CD4-positive, alpha-beta T cell treated with Interleukin-15 for 4 hours (primary cell): Measurements from ENCODE around the gene SPAG16.

ENCODE experiments used
- DNase-seq: peaks from one replicate; pipeline ENCODE4 v3.0.0-alpha.2; 2020; ENCODE audit warnings: low spot score

The SPAG16 gene

DNA sequence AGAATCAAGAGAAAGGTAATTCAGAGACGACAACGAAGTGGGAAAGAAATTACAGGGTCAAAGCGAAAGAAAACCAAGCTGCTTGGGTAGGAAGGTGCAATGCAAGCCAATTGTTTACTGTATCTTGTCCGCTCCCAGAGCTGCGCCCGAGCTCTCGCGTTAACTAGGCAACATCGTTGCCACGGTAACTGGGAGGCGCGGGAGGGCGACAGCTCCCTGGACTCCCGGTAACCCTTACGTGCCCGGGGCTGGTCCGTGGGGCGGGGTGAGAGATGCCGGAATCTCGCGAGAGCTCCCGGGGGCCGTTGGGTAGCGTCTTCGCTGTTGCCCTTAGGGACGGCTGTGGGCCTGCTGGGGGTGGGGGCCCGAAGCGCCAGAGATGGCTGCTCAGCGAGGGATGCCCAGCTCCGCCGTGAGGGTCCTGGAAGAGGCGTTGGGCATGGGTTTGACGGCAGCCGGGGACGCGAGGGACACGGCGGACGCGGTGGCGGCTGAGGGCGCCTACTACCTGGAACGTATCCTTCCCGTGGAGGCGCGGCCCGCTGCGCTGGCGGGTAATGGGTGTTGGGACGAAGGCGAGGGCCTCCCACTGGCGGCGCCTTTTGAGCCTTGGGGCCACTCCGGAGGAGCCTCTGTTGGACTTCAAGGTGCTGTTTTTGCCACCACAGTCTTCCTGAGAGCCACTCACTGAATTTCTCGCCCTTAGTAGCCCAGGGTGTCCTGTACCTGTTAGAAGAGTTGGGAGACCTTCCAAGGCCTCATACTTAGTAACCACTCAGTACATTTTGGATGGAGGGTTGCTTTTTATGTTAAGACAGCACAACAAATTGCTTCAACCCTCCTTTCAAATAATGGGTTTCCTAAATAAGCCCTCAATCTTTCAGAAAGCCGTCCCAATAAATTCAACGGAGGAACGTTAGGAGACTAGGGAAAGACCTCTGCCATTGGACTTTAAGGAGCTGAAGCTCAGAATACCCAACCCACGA, at the start of gene SPAG16:
SPAG16 (plus strand) TSS at position 360 of the 986 bp plus-strand sequence.
- DNase-seq: peak; percentile 96

DNA sequence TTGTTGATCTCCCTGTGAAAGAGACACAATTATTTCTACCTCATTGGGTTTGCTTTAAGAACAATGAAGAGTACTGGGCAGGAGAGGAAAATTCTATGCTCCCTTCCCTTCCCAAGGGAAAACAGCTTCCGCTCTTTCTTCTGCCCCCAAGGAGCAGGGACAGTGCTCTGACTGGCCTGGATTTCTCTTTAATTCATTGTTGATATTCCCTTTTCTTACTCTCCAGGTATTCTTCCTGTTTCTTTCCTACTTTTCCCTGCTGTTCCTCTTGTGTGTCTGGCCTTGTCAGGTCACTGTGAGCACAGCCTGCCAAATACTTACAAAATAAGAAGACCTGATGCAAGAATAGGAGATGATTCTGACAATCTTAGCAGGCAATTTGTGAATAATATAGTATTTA, 49.6 kb upstream of the SPAG16 start:
- no peak for DNase-seq

DNA sequence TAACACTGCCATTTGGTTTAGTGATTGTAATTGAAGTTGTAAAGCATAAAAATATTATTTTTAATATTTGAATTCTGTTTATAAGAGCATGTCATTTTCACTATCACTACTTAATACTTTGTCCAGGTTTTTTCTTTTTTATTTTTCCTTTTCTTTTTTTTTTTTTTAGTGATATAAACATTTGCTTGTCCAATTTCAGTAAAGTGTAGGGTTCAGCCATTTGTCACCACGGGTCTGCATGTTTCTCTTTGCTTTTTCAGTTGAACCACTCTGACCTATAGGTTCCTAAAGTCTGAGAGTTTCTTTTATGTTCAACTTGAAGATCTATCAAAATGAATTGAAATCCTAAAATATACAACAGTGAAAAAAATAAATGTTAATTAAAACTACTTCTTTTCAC, 48.5 kb upstream of the SPAG16 start:
- DNase-seq: no peak

DNA sequence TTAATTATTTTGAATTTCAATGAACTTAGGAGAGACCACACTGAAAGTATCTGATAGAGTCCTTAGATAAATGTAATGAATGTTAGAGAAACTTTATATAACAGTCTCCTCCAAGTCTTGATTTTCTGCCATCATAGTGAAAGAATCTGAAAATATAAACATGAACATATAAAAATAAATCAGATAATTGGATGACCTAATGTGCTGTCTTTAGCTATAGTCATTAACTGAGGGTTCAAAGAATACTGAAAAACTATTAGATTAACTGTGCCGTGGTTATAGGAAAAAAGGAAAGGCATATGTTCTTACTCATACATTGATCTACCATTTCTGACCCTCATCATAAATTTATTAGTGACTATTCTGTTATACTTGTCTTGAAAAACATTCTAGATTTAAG, 47.0 kb upstream of the SPAG16 start:
- no peak for DNase-seq

DNA sequence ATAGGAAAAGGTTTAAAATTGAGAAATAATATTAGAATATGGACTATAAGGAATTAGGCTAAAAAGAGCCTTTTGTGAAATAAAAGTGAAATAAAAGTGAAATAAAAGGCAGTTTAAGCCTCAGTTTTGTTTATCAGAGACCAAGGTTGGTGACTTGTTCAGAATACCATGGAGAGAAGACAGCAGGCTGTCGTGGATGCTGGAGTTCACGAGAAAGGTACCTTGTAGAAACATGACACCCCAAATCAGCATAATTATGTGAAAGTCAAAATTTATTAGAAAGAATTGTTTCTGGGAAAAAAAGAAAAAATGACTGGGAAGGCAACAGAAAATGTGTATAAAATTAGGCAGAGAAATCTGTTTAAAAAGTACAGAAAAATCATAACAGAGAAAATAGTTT, 46.5 kb upstream of the SPAG16 start:
- DNase-seq: no peak

DNA sequence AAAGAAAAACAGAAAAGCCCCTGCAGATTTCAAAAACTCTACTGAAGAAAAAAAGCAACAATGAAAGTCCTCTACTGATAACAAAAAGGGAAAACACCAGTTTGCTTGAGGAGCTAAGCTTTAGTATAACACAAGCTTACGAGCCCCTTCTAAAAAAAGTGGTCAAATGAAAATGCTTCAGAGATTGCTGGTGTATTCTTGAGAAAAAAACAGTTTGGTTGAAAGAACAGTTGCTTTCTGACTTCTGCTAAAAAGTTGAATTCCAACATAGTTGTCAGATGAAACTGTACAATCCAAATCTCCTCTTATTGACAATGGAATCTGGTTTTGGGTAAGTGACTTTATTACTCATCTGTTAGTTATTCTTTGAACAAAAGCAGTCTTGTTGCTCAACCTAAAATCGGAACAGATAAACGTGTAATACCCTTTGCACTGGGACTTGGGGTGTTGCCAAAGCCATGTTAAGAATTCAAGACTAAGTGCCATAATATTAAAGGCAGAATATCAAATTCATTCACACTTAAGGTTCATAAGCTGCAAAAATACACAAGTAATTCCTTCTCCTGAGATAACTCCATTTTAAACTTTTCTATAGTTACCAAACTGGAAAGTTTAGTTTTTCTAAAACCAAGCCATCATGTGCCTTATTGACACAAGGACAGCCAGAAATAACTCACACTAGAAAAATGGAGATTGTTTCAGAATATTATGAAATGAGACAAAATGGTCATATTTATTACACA, 45.3 kb upstream of the SPAG16 start:
- no peak for DNase-seq

DNA sequence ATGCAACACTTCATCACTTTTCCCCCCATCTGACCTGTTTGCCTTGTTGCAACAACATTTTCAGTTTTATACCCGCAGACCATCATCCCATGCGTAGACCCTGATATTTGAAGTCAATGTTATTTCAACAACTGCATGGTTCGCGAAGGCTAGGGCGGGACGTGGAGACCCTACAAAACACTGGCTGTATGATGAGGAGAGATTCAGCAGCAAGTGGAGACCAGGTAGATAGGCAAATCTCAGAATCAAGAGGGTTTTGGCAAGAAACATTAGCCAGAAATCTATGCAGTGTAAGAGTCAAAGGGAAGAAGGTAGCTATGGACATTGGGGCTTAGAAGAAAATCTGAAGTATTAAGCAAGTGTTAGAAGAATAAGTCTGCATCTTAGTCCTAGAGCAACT, 42.4 kb upstream of the SPAG16 start:
- no peak for DNase-seq

DNA sequence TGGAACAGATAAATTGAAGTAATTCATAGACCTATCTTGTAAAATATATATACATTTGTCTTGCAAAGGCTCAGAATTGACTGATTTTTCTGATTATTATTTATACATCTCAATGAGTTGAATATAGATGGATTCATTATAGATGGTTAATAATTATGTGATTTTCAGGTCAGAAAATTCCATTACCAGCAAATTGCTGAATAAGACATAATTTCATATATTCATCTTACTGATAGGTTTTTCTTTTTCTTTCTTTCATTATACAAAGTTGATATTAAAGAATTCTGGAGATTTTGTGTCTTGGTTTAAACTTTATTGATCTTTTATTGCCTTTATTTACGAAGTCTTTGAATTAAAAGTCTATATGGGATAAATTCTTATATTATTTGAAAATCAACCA, 41.6 kb upstream of the SPAG16 start:
- DNase-seq: no peak

DNA sequence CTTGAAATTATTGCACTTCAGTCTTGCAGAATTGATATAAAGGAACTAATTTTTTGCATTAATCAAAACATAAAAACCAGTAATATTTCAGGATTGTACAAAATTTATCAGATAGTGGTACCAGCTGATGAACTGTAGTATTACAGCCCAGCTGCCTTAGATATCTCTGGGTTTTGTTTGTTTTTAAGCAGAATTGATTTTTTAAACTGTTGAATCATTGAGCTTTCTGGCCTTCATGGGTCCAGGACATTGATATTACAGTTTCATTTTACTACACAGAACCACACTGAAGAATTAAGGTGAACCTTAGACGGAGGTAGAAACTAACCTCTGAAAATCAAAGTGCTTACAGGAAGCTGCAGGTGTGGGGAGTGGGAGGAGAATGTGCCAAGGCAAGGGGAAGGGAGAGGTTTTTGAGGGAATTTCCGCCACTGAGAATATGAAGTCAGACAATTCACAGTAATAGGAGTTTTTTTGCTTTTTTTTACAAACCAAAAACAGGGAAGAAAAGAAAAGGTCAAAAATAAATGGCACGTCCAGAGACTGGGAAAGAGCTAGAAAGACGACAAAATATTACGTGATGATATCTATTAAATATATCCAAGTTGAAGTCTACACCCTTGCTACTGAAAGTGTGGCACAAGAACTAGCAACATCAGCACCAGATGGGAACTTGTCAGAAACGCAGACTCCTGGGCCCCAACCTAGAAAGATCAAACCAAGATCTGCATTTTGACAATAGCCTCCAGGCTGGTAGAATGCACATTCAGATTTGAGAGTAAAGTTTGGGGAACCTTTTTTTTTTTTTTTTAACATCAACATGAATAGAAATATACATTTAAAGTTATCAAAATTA, 40.8 kb upstream of the SPAG16 start:
- DNase-seq: no peak

DNA sequence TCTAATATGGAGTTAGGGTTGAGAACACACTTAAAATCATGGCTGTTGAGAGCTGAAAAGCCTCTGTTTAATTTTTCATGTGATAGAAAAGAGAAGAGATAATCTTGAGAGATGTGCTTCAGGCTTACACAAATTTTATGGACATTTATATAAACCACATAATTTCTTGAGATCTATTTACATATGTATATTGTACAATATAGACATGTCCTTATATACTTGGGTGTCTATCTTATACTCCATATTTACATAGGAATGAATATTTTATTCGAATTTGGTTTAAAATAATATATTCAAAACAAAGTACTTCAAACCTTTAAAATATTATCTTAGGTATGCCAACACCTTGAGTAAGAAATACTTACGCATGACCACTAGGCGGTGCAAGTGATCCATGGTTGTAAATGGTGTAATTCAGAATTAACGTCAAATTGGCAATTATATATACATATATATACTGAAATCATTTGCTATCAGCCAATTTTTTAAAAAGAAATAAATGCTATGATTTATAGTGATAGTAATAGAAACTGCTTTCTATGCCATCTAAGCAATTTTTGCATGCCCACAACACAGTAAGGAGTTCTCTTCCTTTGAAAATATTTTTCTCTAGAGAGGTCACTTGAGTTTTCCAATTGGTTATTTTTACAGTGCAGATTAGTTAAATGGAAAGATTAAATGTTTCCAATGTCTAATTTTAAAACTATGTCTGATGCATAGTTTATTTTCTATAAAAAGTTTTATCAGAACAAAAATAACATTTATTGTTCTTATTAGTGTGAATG, 37.6 kb upstream of the SPAG16 start:
- peak; percentile 57 for DNase-seq

DNA sequence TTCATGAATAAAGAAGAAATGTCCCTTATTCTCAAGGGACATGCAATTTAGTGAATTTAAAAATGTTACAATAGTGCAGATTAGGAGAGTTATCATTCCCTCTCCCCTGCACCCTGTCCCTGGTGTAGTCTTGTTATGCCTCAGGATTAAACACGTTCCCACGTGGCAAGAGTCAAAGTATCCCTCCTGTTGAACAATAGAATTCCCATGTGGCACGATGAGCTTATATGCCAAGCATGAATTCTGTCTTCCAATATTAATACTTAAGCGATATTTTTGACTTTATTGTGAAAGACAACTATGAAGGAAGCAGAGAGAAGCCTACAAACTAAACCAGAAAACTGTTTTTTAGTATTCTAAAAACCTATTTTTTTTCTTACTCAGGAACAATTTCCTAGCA, 36.7 kb upstream of the SPAG16 start:
- DNase-seq: no peak

DNA sequence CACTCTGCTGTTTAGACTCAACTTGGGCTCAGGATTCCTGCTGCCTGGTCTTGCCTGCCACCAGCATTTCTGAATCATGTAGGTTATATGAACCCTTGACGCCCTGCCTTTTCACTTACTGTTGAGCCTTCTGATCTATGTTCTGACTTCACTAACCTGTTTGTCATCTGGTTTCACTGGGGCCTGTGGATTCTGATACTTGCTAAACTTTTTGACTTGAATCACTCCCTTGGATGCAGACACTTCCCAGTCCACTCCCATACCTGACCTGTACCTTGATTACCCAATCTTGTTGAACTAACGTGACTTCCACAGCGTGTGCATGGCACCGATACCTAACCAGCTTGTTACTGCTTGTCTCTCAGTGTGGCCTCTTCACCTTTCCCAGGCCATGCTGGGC, 35.6 kb upstream of the SPAG16 start:
- no peak for DNase-seq

DNA sequence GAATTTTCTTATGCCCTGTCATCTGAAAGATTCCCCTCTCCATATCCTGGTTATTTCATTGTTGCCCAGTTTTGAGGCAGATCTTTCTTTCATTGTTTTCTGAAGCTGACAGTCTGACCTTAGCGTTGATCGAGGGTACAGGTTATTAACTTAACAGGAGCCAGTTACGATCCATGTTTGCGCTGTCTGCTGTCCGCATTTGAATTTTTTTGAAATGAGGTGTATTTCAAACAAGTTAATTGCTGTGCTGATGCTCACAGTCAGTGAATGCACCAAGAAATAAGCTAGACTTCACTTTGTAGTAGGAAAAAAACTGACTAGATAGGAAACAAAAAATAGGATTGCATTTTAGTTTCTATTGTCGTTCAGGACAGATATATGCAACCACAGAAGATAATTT, 34.8 kb upstream of the SPAG16 start:
- no peak for DNase-seq

DNA sequence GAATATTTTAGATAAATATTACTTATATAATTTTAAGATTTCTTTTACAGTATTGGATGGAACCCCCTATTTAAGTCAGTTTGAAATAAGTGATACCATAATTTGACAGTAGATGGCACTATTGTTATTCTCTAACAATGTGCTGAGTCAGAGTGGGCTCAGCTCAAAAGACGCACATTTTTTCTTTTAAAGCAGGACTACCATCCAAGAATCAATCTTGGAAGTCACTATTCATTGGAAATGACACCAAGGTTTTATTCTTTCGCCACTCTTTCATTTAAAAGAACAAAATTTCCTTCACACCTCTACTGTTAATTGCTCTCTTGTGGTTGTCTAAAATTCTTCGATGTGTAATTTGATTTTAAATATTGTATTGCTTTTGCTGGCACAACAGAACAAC, 32.6 kb upstream of the SPAG16 start:
- peak; percentile 51 for DNase-seq

DNA sequence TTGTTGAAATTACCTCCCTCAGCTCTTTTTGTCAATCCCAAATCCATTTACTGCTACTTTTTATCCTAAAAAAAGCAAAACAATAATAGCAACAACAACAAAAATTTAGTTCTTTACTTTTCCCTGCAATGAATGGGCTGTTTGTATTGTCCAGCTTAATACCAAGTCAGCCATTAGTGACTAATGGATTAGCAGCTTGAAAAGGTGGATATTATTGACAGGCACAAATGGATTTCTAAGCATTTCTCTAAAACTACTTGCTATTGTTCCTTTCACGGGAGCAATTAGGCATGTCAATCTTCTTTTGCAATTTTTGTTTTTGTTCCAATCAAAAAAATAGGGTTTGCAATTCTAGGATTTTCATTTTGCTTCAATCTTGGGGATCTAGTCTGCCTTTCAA, 32.1 kb upstream of the SPAG16 start:
- no peak for DNase-seq

DNA sequence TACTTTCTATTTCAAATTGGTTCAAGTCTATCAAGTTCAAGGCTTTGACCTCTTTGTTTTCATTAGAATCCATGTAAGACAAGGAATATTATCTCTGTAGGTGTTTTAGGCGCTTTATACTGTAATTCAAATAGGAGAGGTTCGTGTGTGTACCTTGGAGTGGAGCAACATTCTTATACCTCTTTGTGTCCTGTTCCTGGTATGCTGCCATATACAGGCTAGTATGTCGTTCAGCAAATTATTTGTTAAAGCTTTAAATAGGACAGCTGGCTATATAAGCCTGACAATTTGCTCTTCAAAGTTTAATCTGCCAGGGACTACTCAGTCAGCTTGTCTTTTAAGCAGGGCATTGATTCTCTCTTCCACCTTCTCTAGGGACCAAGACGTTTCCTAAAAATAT, 31.1 kb upstream of the SPAG16 start:
- DNase-seq: no peak

DNA sequence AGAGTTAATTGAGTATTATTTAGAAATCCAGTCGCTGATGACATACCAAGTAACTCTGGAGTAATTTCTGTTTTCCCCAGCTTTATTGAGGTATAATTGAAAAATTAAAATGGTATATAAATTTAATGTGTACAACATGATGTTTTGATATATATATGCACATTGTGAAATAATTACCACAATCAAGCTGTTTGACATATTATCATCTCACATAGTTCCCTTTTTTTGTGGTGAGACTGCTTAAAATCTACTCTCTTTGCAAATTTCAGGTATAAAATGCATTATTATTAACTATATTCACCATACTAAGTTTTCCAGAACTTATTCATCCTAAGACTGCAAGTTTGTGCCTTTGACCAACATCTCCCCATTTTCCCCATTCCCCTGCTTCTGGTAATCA, 25.0 kb upstream of the SPAG16 start:
- DNase-seq: no peak

DNA sequence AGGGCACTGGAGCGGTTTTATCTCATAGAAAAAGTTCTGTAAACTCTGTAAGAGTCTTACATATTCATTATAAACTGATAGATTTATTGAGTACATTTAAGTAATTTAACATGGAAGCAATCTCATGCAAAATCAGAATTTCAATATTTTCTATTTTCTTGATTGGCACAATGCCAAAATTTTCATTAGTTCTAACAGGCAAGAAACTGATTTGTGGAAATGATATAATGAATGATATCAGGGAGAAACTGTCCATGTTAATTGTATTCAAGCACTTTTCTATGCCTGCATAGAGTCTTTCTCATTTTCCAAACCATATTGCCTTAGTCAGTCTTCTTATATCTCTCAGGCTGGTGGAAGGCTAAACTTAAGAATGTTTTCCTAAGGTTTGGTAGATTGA, 23.0 kb upstream of the SPAG16 start:
- DNase-seq: no peak

DNA sequence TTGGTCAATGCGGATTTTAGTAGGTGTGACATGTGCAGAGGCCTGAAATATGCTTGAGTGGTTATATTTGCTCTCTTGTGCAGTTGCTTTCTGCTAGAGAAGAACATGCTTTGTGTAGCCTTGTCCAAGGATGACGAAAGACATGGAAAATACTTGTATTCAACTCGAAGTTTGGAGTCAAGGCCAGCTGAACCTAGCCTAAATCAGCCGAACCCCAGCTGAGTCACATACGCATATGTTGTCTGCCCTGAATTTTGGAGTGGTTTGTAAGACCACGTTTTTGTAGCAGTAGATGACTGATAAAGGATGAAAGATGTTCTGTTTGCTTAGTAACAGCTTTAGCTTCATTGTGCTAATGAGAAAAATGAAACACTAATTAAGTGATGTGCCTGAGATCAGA, 22.5 kb upstream of the SPAG16 start:
- DNase-seq: no peak

DNA sequence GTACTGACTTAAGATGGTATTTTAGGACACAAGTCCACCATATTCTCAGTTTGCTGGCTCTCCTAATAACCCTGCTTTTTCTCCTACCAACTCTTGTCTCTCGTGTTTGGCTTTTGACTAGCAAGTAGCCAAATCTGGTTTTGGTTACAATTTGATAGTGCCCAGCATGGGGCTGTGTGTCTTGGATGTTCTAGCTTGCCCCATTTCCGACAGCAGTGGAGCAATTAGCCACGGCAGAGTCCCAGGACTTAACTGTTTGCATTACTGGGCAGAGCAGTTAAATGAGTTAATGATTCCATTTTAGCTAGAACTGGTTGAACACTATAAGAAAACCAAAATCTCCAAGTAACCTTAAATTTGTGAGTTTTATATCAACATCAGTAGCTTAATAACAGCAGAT, 18.6 kb upstream of the SPAG16 start:
- no peak for DNase-seq

DNA sequence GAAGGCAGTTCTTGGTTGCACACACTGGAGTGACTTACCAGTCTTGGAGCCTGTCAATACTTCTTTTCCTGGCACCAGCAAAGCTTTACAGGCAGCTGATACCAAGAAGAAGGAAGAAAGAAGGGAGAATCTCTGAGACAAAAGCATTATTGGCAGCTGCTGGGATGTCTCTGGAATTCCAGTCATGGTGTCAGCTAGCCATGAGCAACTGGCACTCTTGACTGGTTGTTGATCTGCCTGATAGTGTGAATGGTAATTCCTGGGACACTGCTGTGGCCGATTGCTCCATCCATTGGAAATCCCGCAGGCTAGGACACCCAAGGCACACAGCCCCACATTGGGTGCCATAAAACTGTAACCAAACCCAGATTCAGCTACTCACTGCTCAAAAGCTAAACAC, 17.8 kb upstream of the SPAG16 start:
- no peak for DNase-seq

DNA sequence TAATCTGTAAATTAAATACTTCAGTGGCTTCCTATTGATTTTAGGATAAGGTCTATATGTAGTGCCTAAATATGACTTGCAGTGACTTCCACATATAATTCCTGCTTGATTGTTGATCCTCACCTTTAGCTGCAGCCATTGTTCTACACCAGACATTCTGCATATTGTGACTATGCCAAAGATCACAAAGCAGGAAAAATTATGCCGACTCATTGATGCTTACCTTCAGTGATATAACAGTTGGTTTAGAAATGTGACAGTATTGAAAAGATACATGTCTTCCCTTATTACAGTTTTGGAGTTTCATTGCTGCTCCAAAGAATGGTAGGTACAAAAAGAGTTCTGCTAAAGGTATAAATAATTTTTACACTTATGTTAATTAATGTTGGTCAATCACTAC, 12.3 kb upstream of the SPAG16 start:
- DNase-seq: no peak
